ENCODE data around the gene UVRAG. TPM values are rescaled to one million over a fixed set of nuclear protein-coding genes. Genes with fewer than 3 reads are reported as not detected.

UVRAG gene
- total and polyA plus RNA-seq, 7 donors, result 6.2 to 16.8 (median 13.6) TPM

DNA sequence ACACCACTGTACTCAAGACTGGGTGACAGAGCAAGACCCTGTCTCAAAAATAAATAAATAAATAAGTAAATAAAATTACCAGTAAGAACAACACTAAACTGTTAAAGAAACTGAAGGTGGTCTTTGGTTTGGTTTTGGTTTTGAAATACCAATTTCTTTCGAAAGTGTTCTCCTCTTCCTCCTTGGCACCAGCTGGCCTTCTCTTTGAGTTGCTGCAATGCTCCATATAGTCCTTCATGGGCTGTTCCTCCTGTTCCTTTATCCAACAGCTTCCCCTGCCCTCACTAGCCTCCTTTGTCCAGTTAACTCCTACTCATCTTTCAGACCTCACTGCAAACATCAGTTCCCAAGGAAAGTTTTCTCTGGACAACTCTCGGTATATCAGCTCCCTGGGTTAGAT lies 5.0 kb upstream of the UVRAG start:
- no peaks in the 10 kb centered on the region for H3K27me3 ChIP-seq (ENCODE audit: insufficient read depth in 3 of 3, low read length in 2 of 3)

DNA sequence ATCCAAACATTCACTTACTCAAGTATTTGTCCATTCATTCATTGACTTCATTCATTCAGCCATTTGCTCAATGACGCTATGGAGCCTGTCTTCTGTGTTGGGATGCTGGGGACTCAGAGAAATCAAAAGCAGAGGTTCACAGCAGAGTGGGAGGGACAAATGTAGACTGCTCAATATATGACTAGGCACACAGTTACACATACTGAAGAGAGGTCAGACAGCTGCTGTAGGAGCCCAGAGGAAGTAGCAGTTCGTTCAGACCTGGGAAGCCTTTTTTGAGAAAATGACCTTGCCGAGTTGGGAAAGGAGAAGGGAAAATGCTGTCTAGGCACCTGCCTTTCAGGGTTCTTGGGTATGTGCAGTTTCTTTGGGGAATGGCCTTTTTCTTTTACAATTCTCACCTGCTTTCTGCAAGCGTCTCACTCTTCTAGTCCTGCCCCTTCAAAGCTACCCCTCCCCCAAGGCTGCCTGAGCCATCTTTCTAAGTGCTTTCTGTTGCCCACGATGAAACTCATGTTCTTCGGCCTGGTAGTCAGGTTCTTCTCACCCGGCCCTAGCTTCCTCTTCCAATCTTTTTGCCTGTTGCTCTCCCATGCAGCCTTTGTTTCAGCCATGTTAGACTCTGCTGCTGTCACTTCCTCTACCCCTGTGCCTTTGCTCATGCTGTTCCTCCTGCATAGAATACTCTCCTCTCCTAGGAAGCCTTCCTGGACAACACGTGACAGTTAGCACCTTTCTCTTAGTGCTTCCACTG lies 4.2 kb upstream of the UVRAG start:
- no peak for ATAC-seq
- DNase-seq, result no peak
- Histone ChIP-seq H3K4me1 (no peaks in the 10 kb centered on the region), H3K36me3 (ENCODE audit: insufficient read depth in 1 of 2, low read depth in 1 of 2) (no peaks in the 10 kb centered on the region), H3K4me3 (no peak overlapping the region), H3K27ac (no peak overlapping the region), H3K9me3 (no peaks in the 10 kb centered on the region), H3K27me3 (ENCODE audit: insufficient read depth in 3 of 3, low read length in 2 of 3) (no peaks in the 10 kb centered on the region)
- 82 to 85% (median 85%) methylated on average over 8 of the region's 8 CpGs for WGBS, 3 donors
- TF ChIP-seq, protein P1, sequence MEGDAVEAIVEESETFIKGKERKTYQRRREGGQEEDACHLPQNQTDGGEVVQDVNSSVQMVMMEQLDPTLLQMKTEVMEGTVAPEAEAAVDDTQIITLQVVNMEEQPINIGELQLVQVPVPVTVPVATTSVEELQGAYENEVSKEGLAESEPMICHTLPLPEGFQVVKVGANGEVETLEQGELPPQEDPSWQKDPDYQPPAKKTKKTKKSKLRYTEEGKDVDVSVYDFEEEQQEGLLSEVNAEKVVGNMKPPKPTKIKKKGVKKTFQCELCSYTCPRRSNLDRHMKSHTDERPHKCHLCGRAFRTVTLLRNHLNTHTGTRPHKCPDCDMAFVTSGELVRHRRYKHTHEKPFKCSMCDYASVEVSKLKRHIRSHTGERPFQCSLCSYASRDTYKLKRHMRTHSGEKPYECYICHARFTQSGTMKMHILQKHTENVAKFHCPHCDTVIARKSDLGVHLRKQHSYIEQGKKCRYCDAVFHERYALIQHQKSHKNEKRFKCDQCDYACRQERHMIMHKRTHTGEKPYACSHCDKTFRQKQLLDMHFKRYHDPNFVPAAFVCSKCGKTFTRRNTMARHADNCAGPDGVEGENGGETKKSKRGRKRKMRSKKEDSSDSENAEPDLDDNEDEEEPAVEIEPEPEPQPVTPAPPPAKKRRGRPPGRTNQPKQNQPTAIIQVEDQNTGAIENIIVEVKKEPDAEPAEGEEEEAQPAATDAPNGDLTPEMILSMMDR (IDR thresholded peaks at IDR 0.05), result no peak
- intact Hi-C loops (cut with DNase I), result no loop called here

More for the DNA sequence above, 5.0 kb upstream of the UVRAG start:
- TF ChIP-seq, protein P1 (IDR thresholded peaks at IDR 0.05), result no peak
- no peak overlapping the region for H3K4me3 ChIP-seq
- H3K27ac ChIP-seq, result no peak overlapping the region
- no peaks in the 10 kb centered on the region for H3K36me3 ChIP-seq (ENCODE audit: insufficient read depth in 1 of 2, low read depth in 1 of 2)
- H3K9me3 ChIP-seq, result no peaks in the 10 kb centered on the region
- intact Hi-C loops (cut with DNase I), result loop anchor here in 1 of 2 donors (10.0 kb wide), 2 partner anchors 345 to 505 kb away; no protein-coding TSS in a partner anchor
- no peaks in the 10 kb centered on the region for H3K4me1 ChIP-seq
- 91 to 100% (median 95%) methylated on average over 2 of the region's 2 CpGs for WGBS, 3 donors
- ATAC-seq (no peak), DNase-seq (no peak)

DNA sequence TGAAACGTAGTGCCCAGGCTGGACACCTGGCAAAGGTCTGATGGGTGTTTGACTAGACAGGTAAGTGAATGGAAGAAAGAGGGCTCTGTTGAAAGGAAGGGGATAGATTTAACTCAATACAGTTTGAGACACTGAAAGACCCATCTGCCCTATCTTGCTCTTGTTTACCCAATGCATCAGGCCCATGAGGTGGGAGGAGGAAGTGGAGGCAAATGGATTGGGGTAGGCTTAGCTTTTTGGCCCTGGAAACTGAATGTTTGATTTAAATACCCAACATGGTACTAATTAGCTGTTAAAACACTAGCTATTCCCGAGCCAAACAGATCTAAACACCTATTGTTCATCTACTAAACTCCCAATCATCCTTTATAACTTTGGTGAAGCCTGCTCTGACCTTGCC lies 3.5 kb upstream of the UVRAG start:
- no peak overlapping the region for H3K4me3 ChIP-seq
- TF ChIP-seq, protein P1 (IDR thresholded peaks at IDR 0.05), result no peak
- peaks cover 6% of the 10 kb centered on the region for H3K4me1 ChIP-seq
- DNase-seq (no peak), ATAC-seq (no peak)
- H3K36me3 ChIP-seq (ENCODE audit: insufficient read depth in 1 of 2, low read depth in 1 of 2), result no peaks in the 10 kb centered on the region
- intact Hi-C loops (cut with DNase I), result no loop called here
- H3K27me3 ChIP-seq (ENCODE audit: insufficient read depth in 3 of 3, low read length in 2 of 3), result no peaks in the 10 kb centered on the region
- H3K27ac ChIP-seq, result no peak overlapping the region
- no peaks in the 10 kb centered on the region for H3K9me3 ChIP-seq
- WGBS, 3 donors, result 75 to 84% (median 84%) methylated on average over 2 of the region's 2 CpGs

GRCh38 chr11:75812542-75813040 lies 2.4 kb upstream of the UVRAG start:
- no peak overlapping the region for H3K27ac ChIP-seq
- no peak overlapping the region for H3K4me3 ChIP-seq
- intact Hi-C loops (cut with DNase I), result no loop called here
- no peak for ATAC-seq
- no peak for DNase-seq
- H3K27me3 ChIP-seq (ENCODE audit: insufficient read depth in 3 of 3, low read length in 2 of 3), result no peaks in the 10 kb centered on the region
- H3K4me1 ChIP-seq, result peaks cover 16% of the 10 kb centered on the region
- 67 to 74% (median 73%) methylated on average over 2 of the region's 2 CpGs for WGBS, 3 donors
- TF ChIP-seq, protein P1 (IDR thresholded peaks at IDR 0.05), result no peak
- H3K36me3 ChIP-seq (ENCODE audit: insufficient read depth in 1 of 2, low read depth in 1 of 2), result no peaks in the 10 kb centered on the region
- H3K9me3 ChIP-seq, result no peaks in the 10 kb centered on the region
